A673 (cell line): ENCODE data around the gene PPP2CA.

Experiments used
- EZH2 ChIP-seq: fragments of 200-600 bp; sonication (generic); IDR thresholded peaks from 2 replicates; pipeline ENCODE4 v1.6.1; 2017; ENCODE audit warnings: borderline replicate concordance, low read depth, mild to moderate bottlenecking, mixed read lengths, antibody characterized with exemption, low read length; ENCODE audit not compliant: poor library complexity, severe bottlenecking
- TF ChIP-seq, protein P1 (sequence below): fragments of 300-800, 200-600 bp; sonication (generic); conservative IDR thresholded peaks from 2 replicates; pipeline ENCODE4 v1.5.1; 2017; ENCODE audit warnings: low read depth, mild to moderate bottlenecking, antibody characterized with exemption, low read length, moderate library complexity, mixed read lengths

DNA sequence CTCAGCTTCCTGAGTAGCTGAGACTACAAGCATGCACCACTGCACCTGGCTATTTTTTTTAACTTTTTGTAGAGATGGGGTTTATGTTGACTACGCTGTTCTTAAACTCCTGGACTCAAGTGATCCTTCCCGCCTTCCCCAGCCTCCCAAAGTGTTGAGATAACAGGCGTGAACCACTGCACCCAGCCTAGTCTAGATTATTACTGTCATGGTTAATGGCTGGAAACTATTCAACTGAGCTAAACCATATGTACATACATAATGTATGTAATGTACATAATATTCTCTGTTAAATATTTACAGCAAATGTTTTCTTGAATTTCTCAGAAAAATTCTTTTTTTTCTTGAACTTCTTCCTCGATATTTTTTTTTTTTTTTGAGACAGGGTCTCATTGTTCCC, 21.3 kb downstream of the PPP2CA start:
- TF ChIP-seq, protein P1, sequence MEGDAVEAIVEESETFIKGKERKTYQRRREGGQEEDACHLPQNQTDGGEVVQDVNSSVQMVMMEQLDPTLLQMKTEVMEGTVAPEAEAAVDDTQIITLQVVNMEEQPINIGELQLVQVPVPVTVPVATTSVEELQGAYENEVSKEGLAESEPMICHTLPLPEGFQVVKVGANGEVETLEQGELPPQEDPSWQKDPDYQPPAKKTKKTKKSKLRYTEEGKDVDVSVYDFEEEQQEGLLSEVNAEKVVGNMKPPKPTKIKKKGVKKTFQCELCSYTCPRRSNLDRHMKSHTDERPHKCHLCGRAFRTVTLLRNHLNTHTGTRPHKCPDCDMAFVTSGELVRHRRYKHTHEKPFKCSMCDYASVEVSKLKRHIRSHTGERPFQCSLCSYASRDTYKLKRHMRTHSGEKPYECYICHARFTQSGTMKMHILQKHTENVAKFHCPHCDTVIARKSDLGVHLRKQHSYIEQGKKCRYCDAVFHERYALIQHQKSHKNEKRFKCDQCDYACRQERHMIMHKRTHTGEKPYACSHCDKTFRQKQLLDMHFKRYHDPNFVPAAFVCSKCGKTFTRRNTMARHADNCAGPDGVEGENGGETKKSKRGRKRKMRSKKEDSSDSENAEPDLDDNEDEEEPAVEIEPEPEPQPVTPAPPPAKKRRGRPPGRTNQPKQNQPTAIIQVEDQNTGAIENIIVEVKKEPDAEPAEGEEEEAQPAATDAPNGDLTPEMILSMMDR: no peak
- TF ChIP-seq EZH2: no peak
